Activated T-cell treated with anti-CD3 and anti-CD28 coated beads, Interleukin-2, amount 50 U/mL, for 48 hours (primary cell): ENCODE data around the gene DPH6.
A peak's percentile ranks its signal among the peaks of the same experiment; 100 is the strongest.
"Not testable (repeated sequence)": the region's sequence is repeated elsewhere in the genome, so short reads cannot be mapped to it uniquely, and the experiment has no call there.

Experiments used
- DNase-seq, 2 experiments: peaks; one replicate each; pipeline ENCODE4 v3.0.0-alpha.2; 2020

The DPH6 gene, protein sequence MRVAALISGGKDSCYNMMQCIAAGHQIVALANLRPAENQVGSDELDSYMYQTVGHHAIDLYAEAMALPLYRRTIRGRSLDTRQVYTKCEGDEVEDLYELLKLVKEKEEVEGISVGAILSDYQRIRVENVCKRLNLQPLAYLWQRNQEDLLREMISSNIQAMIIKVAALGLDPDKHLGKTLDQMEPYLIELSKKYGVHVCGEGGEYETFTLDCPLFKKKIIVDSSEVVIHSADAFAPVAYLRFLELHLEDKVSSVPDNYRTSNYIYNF

DNA sequence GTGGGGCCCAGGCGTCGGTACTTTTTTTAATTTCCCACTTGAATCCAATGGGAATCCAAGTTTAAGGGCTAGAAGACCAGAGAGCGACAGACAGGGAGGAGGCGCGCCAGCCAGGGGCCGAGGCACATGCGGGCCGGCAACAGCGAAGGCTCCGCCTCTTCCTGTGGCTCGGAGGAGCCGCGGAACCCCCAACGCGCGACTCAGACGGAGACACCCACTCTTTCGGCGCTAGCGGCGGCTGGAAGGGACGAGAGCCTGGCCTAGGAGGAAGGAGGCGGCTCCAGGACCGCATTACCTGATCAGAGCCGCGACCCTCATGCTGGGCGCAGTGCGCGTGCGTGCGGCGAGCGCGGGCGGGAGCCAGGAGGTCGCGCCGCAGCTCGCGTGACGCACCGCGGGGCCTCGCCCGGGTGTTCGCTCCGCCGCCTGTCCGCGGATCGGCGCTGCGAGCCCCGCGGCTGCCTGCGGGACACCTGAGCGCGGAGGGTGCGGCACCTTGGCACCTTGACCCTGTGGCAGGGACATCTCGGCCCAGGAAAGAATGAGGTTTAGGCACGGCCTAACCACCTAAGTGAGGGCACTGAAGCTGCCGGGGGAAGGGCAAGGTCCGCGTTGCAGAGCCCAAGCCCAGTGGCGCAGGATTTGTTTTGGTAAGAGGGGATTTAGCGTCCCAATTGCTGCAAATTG lies at the start of gene DPH6:
Gene DPH6 (minus strand): TSS at position 342 of the 687 bp plus-strand sequence. CDS start 24 bp downstream, at position 318.
- DNase-seq: peak; percentile 87 to 89

DNA sequence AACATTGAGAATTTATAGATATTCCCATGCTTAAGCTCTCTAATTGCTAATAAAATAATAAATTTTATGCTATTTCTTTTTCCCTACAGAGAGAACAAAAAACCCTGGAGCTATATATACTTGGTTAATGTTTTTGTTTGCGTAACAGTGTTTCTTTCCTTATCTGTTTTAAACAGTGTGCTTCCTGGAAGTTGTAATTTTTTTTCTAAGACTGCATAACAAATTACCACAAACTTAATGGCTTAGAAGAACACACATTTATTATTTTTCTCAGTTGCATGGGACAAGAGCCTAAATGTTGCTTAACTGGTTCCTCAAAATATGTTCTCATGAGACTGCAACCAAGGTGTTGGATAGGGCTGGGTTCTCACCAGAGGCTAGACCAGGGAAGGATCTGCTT lies 49.7 kb upstream of the DPH6 start:
- DNase-seq: no peak

DNA sequence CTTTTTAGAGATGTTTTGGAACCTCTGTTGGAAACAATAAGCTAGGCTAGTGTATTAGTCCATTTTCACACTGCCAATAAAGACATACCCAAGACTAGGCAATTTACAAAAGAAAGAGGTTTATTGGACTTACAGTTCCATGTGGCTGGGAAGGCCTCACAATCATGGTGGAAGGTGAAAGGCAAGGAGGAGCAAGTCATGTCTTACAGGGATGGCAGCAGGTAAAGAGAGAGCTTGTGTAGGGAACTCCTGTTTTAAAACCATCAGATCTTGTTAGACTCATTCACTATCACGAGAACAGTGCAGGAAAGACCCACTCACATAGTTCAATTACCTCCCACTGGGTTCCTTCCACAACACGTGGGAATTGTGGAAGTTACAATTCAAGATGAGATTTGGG lies 46.0 kb upstream of the DPH6 start:
- not testable (repeated sequence) for DNase-seq

DNA sequence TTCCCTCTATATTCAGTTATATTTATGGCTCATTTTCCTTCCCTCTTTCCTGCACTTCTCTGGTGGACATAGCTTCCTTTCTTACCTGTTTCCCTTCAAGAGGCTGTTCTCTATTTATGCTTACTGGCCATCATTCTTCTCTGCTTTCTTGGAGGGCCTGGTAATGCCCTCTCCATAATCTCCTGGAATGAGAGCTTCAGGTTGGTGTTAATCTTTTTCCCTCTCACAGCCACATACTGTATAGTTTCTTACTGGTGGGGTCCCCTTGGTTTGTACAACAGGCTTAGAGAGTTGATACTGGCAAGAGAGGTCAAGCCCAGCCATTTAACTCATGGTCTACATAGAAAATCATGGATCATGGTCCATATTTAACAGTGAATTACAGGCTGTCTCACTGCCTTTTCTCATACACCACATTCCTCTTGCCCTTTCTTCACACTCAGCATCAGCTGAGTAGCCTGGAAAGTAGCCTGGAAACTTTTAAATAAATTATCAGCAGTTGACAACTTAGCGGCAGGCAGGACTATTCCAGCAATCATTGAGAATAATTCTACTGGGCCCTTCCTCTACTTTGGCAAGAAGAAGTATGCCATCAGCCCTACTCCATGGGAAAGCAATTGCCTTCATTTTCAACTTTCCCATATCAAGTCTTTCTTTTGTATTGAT lies 38.0 kb upstream of the DPH6 start:
- no peak for DNase-seq

DNA sequence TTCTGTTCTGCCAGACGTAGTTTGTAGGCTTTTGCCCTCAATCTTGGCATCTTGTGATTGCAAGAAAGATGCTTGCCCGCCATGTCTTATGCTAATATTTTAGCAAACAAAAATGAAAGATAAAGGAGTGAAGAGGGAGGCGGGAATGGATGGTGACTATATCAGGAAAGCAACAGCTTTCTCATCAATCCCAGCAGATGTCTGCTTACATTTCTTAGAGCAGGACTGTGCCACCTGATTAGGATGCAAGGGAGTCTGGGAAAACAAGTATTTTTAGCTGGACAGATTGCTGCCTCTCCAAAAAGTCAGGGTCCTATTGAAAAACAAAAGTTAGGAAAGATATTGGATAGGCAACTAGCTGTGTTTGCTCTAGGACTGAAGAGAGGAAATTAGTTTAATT lies 34.6 kb upstream of the DPH6 start:
- DNase-seq: no peak

DNA sequence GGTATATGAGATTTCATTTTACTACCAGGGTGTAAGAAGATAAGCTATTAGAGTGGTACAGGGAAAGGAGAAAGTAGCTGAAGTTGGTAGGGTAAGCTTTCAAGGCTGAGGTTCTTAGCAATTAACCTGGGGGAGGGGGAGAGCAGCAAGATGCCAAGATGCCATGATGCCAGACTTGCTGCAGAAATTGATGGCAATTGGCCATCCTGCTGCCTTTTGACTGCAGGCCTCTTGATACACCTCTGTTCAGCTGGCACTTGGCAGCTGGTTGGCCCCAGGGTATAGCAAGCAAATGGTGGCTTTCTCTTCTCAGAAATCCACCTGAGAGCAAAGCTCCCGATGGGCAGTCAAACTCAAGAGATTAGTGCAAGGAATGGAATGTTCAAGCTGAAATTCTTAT lies 21.4 kb upstream of the DPH6 start:
- no peak for DNase-seq

DNA sequence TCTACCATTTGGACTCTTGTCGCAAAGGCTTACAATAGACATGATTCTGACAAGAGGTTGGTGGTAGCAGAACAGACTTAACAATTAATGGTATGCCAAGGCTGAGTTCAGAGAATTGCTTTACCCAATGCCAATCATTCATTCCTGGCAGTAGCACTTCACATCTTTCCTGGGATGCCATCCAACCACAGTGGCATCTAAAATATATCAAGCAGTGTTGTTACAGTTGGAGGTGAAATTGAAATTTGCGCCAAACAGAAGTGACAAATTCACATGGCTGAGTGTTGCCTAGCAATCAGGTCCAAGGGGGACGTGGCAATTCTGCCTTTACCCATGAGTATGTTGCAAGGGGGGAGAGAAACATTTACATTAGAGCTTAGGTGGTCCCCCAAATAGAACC lies 21.0 kb upstream of the DPH6 start:
- no peak for DNase-seq

DNA sequence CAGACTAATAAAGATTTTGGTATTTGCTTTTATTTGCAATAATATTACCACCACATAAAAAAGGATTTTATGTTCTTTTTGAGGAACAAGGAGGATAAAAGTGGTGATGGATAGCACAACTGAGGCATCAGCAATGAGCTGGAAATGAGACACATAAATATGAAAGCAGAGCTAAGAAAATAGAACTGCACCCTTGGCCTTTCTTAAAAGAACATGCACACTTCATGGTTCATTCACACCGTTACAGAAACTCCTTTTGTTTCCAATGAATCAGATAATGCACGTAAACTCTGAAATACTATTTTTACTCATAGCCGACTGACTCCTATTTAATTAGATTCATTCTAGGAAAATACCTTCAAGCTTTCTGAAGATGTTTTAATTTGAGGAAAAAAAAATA lies 19.9 kb upstream of the DPH6 start:
- no peak for DNase-seq

DNA sequence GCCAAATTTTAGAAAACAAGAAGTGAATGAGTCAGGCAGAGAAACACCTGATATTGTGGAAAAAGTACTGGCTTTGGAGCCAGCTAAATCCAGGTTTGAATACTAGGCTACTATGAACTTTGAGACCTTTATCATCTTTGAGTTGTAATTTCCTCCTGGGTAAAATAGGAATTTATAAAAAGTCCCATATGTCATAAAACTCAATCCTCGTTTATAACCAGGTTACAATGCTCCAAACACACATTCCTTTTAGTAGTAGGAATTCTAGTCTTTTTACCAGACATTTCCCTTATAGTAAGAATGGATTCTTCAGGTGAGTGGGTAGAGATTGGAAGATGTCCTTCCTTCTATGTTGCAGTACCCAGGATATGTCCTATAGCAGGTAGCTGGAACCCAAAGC lies 16.7 kb upstream of the DPH6 start:
- no peak for DNase-seq

DNA sequence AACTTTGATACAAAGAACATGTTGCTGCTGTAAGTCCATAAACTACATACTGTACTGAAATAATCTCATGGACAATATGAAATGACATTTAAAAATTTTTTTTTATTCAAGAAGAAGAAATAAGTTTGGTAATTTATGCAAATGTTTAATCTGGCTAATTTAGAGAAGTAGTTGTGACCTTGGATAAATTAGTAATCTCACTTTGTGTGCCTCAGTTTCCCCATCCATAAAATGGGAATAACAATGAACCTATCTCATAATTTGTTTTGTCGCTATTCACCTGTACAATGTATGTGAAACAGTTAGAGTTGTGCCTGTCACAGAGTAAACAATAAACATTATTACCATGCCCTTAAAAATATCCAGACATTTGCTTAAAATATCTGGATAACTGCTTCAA lies 15.3 kb upstream of the DPH6 start:
- no peak for DNase-seq

DNA sequence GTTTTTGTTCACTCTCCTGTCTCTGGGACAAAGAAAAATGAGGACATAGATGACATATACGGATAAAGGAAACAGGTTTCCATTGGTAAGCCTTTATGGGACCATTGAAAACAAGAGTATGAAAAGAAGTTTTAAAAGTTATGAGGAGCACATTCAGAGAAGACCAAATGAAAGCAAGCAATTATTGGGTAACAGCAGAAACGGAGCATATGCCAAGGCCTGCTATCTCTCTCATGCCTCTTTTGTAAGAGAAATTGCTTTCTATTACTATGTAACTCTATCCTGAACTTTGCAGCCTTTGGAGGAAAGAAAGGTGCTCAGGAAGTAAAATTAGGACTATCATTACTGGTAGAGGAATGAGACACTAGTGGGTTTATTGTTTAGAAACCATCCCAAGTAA lies 14.9 kb upstream of the DPH6 start:
- DNase-seq: no peak

DNA sequence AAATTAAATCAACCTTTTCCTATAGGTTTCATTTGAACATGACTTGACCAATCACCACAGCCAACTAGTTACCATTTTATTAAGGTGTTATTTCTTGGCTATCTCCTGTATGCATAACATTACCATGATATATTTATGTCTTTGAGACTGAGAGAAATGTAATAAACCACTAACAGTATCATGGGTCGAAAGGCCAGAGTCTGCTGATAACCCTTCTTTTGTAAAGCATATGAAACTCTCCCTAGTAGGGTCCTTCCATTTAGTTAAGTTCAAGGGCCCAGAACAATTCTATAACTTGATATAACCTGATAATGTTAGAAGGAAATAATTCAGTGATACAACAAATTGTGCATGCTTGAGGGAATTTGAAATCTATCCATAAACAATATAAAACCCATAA lies 14.3 kb upstream of the DPH6 start:
- DNase-seq: no peak

DNA sequence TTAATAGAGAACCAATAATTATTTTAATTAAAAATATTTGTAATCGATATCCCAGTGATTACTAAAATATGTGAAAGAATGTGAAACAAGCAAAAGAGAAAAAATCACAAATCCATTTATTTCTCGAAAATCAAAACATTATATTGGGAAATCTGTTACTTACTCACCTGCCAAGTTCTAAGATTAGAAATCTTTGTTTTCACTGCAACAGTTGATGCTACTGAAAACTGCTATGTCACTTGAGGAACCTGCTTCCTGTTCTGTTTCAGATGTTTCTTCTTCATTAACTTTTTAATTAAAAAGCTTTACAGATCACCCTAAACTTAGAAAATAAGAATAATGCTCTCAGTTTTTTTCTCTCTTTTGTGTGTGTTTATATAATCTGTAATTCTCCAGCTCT lies 13.7 kb upstream of the DPH6 start:
- no peak for DNase-seq

DNA sequence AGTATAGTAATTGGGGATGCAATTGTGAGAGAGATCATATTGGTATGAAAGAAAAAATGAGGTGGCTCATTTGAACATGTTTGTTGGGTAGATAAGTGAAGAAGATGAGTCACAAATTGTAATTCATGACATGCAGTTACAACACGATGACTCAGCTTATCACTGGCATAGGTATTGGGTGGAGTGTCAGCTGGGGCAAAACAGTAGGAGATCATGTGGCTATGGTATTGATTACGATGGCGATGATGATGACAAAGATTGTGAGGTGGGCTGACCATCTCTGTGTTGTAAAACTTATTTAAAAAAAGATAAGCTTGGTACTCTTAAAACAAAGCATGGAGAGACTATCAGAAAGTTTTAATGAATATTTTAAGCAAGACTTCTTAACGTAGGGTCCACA lies 11.6 kb upstream of the DPH6 start:
- DNase-seq: no peak

DNA sequence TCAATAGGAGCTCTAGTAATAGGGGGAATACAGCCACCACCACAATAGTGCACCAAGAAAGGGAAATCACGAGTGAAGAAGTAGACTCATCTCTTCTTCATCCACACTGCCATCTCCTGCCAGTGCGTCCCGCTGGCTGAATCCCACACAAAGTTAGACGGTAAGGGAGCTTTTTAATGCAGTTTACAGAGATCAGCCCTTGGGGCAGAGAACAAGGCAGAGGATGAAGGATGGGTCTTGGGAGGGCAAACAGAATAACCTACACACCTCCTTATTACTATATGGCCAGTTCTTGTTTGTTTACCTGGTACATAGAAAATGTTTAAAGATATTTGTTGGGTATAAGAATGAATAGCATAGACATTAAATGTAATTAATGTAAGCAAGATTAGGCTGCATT lies 11.0 kb upstream of the DPH6 start:
- no peak for DNase-seq

DNA sequence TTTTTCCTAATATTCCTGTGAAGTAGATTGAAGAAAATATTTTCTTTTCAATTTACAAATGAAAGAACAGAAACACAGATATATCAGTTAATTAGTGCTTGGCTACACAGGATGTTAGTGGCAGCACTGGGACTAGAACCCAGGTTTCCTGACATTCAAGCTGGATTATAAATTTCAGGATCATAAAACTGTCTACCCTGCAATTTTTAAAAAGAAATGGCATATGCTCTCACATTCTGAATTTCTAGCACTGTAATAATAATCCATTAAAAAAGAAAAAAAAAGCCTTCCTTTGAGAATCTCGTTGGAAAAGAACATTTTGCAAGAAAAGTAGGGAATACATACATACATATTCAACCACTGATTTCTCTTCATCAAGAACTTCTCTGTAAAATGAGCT lies 9.3 kb upstream of the DPH6 start:
- DNase-seq: no peak

DNA sequence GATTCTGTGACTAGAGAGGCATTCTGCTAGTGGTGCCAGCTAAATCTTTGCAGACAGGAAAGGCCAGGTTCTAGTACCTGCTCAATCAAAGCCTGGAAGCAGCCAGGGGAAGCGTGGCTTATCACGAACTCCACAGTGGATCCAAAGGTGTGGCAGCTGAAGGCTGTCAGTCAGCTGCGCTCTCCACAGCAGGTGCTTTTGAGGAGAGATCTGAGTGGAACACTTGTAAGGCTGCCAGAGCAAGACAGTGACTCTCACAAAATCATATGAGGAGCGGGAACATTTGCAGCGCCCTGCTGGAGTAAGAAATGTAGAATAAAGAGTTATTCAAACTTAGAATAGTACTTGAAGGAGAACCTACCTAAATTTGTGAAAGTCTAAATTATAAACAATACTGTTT lies 5.0 kb upstream of the DPH6 start:
- no peak for DNase-seq

DNA sequence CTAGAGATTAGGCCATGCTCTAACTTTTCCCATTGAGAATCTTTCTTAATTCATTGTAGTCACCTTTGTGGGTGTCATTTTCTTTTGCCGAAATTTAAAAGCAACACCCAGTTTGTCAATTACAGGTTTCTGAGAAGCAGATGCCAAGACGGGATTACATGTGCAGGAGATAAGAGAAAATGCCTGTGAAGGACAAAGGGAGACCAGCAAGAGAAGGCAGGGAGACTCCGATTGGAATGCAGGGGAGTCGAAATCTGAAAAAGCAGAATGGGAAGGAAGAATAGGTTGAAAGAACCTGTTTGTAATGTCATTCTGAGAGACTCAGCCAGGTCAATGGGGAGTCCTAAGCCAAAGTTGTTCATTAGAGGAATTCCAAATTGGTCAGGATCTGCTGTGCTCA lies 3.6 kb upstream of the DPH6 start:
- DNase-seq: no peak

DNA sequence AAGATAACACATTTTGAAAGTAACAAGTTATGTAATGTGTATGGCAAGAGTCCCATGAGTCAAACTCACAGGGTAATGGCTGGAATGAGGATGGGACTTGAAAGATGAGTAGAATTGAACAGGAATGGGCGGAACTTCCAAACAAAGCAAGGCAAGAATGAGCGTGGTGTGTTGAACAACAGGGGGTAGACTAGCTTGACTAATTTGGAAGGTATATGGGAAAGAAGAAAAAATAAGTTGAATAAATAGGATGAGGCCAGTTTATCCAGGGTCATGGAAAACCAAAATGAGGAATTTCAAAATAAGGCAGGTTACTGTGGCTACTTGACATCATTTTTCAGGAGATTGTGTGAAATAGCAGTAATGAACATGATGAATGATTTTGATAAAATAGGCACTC lies 2.5 kb upstream of the DPH6 start:
- no peak for DNase-seq

DNA sequence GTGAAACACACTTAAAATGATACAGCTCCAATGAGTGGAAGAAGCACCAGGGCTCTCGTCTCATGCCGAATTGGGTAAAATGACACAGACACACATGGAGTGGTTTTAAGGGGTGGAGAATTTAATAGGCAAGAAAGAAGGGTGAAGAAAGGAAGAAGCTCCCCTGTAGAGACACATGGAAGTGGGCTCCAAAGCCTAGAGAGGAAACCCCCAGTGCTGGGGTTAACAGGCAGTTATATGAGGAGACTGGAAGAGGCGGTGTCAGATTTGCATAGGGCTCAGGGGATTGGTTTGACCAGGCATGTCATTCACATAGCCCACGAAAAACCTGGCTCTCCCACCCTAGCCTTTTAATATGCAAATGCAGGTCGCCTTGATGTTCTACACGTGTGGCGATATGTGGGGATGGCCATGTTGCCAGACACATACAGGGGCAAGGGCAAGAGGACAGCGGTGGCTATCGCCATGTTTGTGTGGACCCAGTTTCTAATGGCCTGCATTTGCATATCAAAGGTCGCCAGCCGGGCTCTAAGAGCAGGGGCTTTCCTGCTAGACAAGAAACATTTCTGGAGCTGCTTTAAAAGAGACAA lies 1.9 kb upstream of the DPH6 start:
- DNase-seq: no peak

DNA sequence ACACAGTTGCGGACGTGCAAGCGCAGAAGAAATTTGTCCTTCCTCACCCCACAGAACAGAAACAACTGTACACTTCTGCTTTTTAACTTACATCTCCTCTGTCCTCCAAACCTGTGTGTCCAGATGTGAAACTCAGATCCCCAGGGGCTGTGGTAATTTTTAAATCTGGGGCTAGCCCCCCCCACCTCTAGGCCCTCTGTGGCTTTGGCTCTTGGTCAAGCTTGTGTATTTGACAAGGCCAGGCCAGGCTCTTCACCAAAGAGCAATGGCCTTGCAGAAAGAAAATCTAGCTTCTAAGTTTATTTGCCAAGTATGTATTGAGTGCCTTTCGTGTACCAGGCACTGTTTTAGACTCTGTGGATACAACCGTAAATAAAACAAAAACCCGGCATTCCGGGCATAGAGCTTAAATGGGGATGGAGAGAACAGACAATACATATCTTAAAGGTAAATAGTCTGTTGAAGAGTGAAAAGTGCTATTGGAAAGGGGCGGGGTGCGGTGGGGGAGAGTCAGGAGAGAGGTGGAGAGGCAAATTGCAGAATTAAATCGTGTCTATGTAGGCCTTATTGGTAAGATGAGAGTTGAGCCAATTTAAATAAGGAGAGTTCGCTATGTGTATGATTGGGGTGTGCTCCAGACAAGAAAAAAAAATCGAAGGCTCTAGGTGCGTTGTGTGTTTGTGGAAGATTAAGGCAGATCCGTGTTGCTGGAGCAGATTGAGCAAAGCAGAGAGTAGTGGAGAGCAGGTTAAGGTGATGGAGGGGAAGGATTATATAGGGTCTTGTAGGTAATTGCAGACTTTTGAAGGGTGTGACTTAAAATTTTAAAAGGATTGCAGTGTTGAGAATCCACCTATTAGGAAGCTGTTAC lies 781 bp upstream of the DPH6 start:
- no peak for DNase-seq

DNA sequence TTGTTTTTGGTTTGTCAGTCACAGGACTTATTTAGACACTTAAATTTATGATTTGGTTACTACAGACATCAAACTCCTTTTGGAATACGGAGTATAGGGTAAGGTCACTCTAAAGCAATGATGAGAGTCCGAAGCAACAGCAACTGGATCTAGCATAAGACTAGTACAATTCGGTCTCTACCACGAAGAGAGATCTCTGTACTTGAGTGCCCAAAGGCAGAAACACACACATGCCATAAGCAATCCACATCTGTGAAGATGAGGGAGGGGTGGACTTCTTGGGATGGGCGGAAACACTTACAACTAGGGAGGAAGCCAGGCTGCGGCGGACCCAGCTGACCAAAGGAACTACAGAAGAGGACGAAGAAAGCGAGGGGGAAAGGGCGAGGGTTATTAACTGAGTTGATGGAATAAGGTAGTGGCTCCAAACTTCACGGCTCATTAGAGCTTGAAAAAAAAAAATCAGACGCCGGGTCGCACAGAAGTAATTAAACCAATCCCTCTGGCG lies 595 bp downstream of the DPH6 start:
- DNase-seq: no peak

DNA sequence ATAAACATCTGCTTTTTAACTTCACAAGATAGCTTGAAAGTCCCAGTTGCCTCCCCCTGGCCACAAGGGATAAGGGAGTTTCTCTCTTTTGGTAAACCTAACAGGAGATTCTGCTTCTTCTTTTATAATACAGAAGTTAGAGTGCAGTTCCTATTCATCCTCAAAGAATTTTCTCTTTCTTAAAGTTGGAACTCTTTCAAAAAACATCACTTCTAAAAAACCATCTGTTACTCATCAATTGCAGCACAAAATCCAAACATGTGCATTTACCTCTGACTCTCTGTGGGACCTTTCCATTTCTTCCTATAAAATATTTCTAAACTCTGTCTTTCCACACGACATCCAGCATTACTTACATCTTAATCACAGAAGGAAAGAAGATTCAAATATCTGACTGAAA lies 5.1 kb downstream of the DPH6 start:
- no peak for DNase-seq
